Neural cell (in vitro differentiated cells): ENCODE results near the gene LYSMD3. TPM values are rescaled to one million over a fixed set of nuclear protein-coding genes. Genes with fewer than 3 reads are reported as not detected.

ENCODE experiments used
- H2AFZ ChIP-seq: fragments of 200-600, 300-800 bp; sonication (generic), shearing (Covaris generic); 2 replicates; pipeline ENCODE4 v1.6.0; 2014; ENCODE audit warnings: low read depth, mild to moderate bottlenecking, antibody characterized with exemption, low read length, moderate library complexity
- H3F3A ChIP-seq: fragments of 200-600 bp; shearing (Covaris generic); 2 replicates; pipeline ENCODE4 v1.6.1; 2016; ENCODE audit warnings: mild to moderate bottlenecking, moderate library complexity, mixed read lengths, antibody characterized with exemption, low read length; ENCODE audit not compliant: insufficient read depth, poor library complexity, severe bottlenecking
- H3K27ac ChIP-seq: fragments of 200-600, 300-800 bp; sonication (generic), shearing (Covaris generic); 2 replicates; pipeline ENCODE4 v1.5.1; 2014; ENCODE audit warnings: mild to moderate bottlenecking, low read length, moderate library complexity
- H3K27me3 ChIP-seq: fragments of 300-800, 200-600 bp; sonication (generic), shearing (Covaris generic); 2 replicates; pipeline ENCODE4 v1.6.0; 2014; ENCODE audit warnings: mild to moderate bottlenecking, low read depth, low read length, moderate library complexity; ENCODE audit not compliant: insufficient read depth
- H3K36me3 ChIP-seq: fragments of 300-800, 200-600 bp; sonication (generic), shearing (Covaris generic); 2 replicates; pipeline ENCODE4 v1.5.1; 2014; ENCODE audit warnings: mild to moderate bottlenecking, antibody characterized with exemption, low read length, moderate library complexity; ENCODE audit not compliant: insufficient read depth
- H3K4me2 ChIP-seq: fragments of 300-800, 200-600 bp; sonication (generic), shearing (Covaris generic); 2 replicates; pipeline ENCODE4 v1.6.0; 2014; ENCODE audit warnings: mild to moderate bottlenecking, low read length
- H3K4me3 ChIP-seq: fragments of 300-800, 200-600 bp; sonication (generic), shearing (Covaris generic); 2 replicates; pipeline ENCODE4 v1.5.1; 2014; ENCODE audit warnings: mild to moderate bottlenecking, low read length, moderate library complexity
- H3K79me2 ChIP-seq: fragments of 200-600 bp; shearing (Covaris generic); replicated peaks from 2 replicates; pipeline ENCODE4 v1.6.0; 2014; ENCODE audit warnings: mild to moderate bottlenecking, low read length, moderate library complexity; ENCODE audit not compliant: insufficient read depth
- H3K9ac ChIP-seq: fragments of 300-800, 200-600 bp; sonication (generic), shearing (Covaris generic); 2 replicates; pipeline ENCODE4 v1.6.1; 2016; ENCODE audit warnings: mild to moderate bottlenecking, low read length, mixed read lengths
- H3K9me2 ChIP-seq: fragments of 200-600 bp; shearing (Covaris generic); 2 replicates; pipeline ENCODE4 v1.6.1; 2016; ENCODE audit warnings: mild to moderate bottlenecking, low read length, mixed read lengths; ENCODE audit not compliant: insufficient read depth
- H3K9me3 ChIP-seq: fragments of 200-600, 300-800 bp; sonication (generic), shearing (Covaris generic); 2 replicates; pipeline ENCODE4 v1.6.1; 2016; ENCODE audit warnings: mild to moderate bottlenecking, mixed run types, low read length, moderate library complexity, mixed read lengths
- H4K20me1 ChIP-seq: fragments of 200-600 bp; shearing (Covaris generic); 2 replicates; pipeline ENCODE4 v1.6.1; 2016; ENCODE audit warnings: mild to moderate bottlenecking, mixed run types; ENCODE audit not compliant: insufficient read depth
- EP300 ChIP-seq: fragments of 450-650 bp; conservative IDR thresholded peaks from 2 replicates; pipeline ENCODE4 v1.6.1; 2014; ENCODE audit warnings: antibody characterized with exemption, mild to moderate bottlenecking, moderate library complexity; ENCODE audit not compliant: poor library complexity, severe bottlenecking
- EZH2 ChIP-seq: fragments of 200-600, 300-800 bp; shearing (Covaris generic), sonication (generic); IDR thresholded peaks from 2 replicates; pipeline ENCODE4 v1.6.1; 2014; ENCODE audit warnings: antibody characterized with exemption, low read length, borderline replicate concordance, mild to moderate bottlenecking; ENCODE audit not compliant: insufficient read depth, poor library complexity, severe bottlenecking
- MXI1 ChIP-seq: fragments of 450-650 bp; conservative IDR thresholded peaks from 2 replicates; pipeline ENCODE4 v1.6.1; 2014; ENCODE audit warnings: antibody characterized with exemption, mild to moderate bottlenecking; ENCODE audit not compliant: poor library complexity, severe bottlenecking
- POLR2AphosphoS5 ChIP-seq: IDR thresholded peaks from 2 replicates; pipeline ENCODE4 v1.6.1; 2012
- RAD21 ChIP-seq: fragments of 450-650 bp; conservative IDR thresholded peaks from 2 replicates; pipeline ENCODE4 v1.6.1; 2014; ENCODE audit warnings: antibody characterized with exemption, mild to moderate bottlenecking, moderate library complexity
- REST ChIP-seq: IDR thresholded peaks from 2 replicates; pipeline ENCODE4 v1.6.1; 2012; ENCODE audit warnings: borderline replicate concordance
- SMC3 ChIP-seq: fragments of 450-650 bp; conservative IDR thresholded peaks from 2 replicates; pipeline ENCODE4 v1.6.1; 2014; ENCODE audit warnings: antibody characterized with exemption, mild to moderate bottlenecking, moderate library complexity; ENCODE audit not compliant: poor library complexity
- TAF1 ChIP-seq: IDR thresholded peaks from 2 replicates; pipeline ENCODE4 v1.6.1; 2012; ENCODE audit warnings: low read depth
- polyA plus RNA-seq: library from polyadenylated mRNA; depleted of rRNA; stranded (reverse); fragments of >200 nt; gene quantifications from 2 replicates; pipeline ENCODE4 v1.2.3, GENCODE V29; 2014
- TF ChIP-seq, protein P1 (sequence below): fragments of 450-650 bp; IDR thresholded peaks from 2 replicates; pipeline ENCODE4 v1.5.1; 2014; ENCODE audit warnings: antibody characterized with exemption, mild to moderate bottlenecking, moderate library complexity; ENCODE audit not compliant: poor library complexity, severe bottlenecking

Gene LYSMD3
- polyA plus RNA-seq, 1 donor from 2014 or later = 11.1 TPM

GRCh38 chr5:90547072-90547536, 17.7 kb upstream of the LYSMD3 start:
- Histone ChIP-seq H3F3A (no peaks in the 10 kb centered on the region), H2AFZ (no peak overlapping the region), H3K4me2 (no peak overlapping the region), H3K27me3 (no peaks in the 10 kb centered on the region), H3K4me3 (no peak overlapping the region), H3K9me2 (no peaks in the 10 kb centered on the region), H3K9ac (no peak overlapping the region), H3K27ac (no peak overlapping the region), H3K36me3 (no peaks in the 10 kb centered on the region), H4K20me1 (no peaks in the 10 kb centered on the region), H3K9me3 (no peaks in the 10 kb centered on the region), H3K79me2 (no peaks in the 10 kb centered on the region)
- no peak for TF ChIP-seq RAD21
- TF ChIP-seq EP300 = no peak
- TF ChIP-seq SMC3 = no peak
- no peak for TF ChIP-seq POLR2AphosphoS5
- TF ChIP-seq EZH2 = no peak
- no peak for TF ChIP-seq REST
- TF ChIP-seq, protein P1, sequence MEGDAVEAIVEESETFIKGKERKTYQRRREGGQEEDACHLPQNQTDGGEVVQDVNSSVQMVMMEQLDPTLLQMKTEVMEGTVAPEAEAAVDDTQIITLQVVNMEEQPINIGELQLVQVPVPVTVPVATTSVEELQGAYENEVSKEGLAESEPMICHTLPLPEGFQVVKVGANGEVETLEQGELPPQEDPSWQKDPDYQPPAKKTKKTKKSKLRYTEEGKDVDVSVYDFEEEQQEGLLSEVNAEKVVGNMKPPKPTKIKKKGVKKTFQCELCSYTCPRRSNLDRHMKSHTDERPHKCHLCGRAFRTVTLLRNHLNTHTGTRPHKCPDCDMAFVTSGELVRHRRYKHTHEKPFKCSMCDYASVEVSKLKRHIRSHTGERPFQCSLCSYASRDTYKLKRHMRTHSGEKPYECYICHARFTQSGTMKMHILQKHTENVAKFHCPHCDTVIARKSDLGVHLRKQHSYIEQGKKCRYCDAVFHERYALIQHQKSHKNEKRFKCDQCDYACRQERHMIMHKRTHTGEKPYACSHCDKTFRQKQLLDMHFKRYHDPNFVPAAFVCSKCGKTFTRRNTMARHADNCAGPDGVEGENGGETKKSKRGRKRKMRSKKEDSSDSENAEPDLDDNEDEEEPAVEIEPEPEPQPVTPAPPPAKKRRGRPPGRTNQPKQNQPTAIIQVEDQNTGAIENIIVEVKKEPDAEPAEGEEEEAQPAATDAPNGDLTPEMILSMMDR = no peak
- TF ChIP-seq TAF1 = no peak
- TF ChIP-seq MXI1 = no peak

DNA sequence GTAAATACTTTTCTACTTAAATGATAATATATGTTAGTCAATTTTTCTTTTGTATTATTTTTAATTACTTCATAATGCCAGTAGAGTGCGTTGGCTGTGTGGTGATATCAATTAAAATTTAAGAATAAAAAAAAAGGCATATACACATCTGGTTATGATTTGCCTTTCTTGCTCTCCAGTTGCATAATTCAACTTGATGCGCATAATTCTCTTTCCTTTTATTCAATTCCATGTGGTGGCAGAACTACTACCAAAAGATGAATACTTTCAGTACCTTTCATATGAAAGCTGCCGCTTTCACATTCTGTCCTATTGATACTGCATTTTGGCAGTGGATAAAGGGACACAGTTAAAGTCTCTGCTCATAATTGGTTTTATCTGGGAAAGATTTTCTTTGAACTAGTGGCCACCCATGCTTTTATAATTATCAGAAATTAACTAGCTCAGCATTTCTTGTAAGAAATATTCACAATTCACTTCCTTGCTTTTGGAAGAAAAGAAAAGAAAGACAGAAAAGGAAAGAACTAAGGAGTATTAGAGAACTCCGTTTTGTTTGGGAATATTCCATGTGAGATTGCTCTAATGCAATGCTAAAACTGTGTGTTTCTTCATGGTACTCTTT, 16.9 kb upstream of the LYSMD3 start:
- Histone ChIP-seq H3K27ac (no peak overlapping the region), H4K20me1 (no peaks in the 10 kb centered on the region), H3K9me2 (no peaks in the 10 kb centered on the region), H3K27me3 (no peaks in the 10 kb centered on the region), H3K36me3 (no peaks in the 10 kb centered on the region), H2AFZ (no peak overlapping the region), H3K4me3 (no peak overlapping the region), H3F3A (no peaks in the 10 kb centered on the region), H3K9me3 (no peaks in the 10 kb centered on the region), H3K79me2 (no peaks in the 10 kb centered on the region), H3K4me2 (no peak overlapping the region), H3K9ac (no peak overlapping the region)
- TF ChIP-seq MXI1 = no peak
- TF ChIP-seq SMC3 = no peak
- TF ChIP-seq POLR2AphosphoS5 = no peak
- TF ChIP-seq REST = no peak
- no peak for TF ChIP-seq RAD21
- TF ChIP-seq EZH2 = no peak
- no peak for TF ChIP-seq TAF1
- TF ChIP-seq EP300 = no peak
- TF ChIP-seq, protein P1 = no peak
